Vagina (tissue), 2 donors: Measurements from ENCODE around the gene ZAR1L. TPM values are rescaled to one million over a fixed set of nuclear protein-coding genes. Genes with fewer than 3 reads are reported as not detected.
A peak's percentile ranks its signal among the peaks of the same experiment; 100 is the strongest.

Source experiments
- DNase-seq, 2 donors: peaks; one replicate each; pipeline ENCODE4 v3.0.0-alpha.2; 2017; ENCODE audit errors: extremely low spot score in 2 of 2
- H3K27ac ChIP-seq: fragments of 200-600 bp; sonication (generic); one replicate; pipeline ENCODE4 v1.5.1; 2019
- H3K27me3 ChIP-seq: fragments of 200-600 bp; sonication (generic); one replicate; pipeline ENCODE4 v1.5.1; 2019
- H3K36me3 ChIP-seq, 2 donors: fragments of 200-600 bp; sonication (generic); one replicate each; pipeline ENCODE4 v1.5.1; 2017 to 2019
- H3K4me1 ChIP-seq: fragments of 200-600 bp; sonication (generic); one replicate; pipeline ENCODE4 v1.5.1; 2019
- H3K4me3 ChIP-seq, 2 donors: fragments of 200-600 bp; sonication (generic); 1 replicate in 1 of 2; 2 replicates in 1 of 2; pipeline ENCODE4 v1.5.1; 2016 to 2019
- H3K9me3 ChIP-seq: fragments of 200-600 bp; sonication (generic); one replicate; pipeline ENCODE4 v1.5.1; 2019
- CTCF ChIP-seq, 3 experiments: fragments of 450-650 bp in 2 of 3; fragments of 200-600 bp in 1 of 3; sonication (generic) in 1 of 3; IDR thresholded peaks; one replicate each; pipeline ENCODE4 v1.5.1; 2017 to 2019; ENCODE audit warnings: antibody characterized with exemption in 3 of 3, mild to moderate bottlenecking in 2 of 3, moderate library complexity in 2 of 3
- POLR2A ChIP-seq, 2 donors: fragments of 450-650 bp; IDR thresholded peaks; one replicate each; pipeline ENCODE4 v1.6.1; 2017; ENCODE audit warnings: antibody characterized with exemption in 2 of 2, mild to moderate bottlenecking in 2 of 2, moderate library complexity in 2 of 2
- POLR2AphosphoS5 ChIP-seq, 2 donors: sonication (generic); formaldehyde crosslinking; IDR thresholded peaks; one replicate each; pipeline ENCODE4 v1.9.0; 2017; ENCODE audit warnings: antibody characterized with exemption in 2 of 2, mild to moderate bottlenecking in 2 of 2, low read depth in 1 of 2; ENCODE audit not compliant: insufficient read depth in 1 of 2
- intact Hi-C: fragments of 100-400 bp; cut with DNase I; formaldehyde crosslinking; loops from one replicate; pipeline ENCODE4 v1.15.1; 2023
- total RNA-seq: library from RNA; depleted of rRNA; stranded (reverse); fragments of >200 nt; gene quantifications from one replicate; pipeline ENCODE4 v1.2.3, GENCODE V29; 2016

The ZAR1L gene
- total RNA-seq, 1 donor from 2014 or later, result not detected

DNA sequence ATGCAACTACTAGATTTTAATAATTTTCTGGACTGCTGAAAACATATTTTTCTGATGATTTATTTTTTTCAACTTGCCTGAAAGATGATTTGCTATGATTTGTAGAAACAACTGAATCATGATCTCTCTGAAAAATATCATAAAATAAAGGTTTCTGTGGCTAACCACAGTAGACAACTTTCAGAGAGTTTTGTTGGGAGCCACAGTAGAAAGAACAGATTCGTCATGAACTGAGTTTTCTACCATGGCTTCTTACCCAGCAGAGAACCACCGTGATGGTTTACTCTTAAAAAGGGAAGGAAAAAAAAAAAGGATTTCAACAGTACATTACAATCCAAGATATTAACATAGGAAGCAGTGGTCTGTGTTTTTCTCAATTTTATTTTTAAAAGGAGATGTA is 18.0 kb downstream of the ZAR1L start:
- Histone ChIP-seq H3K4me1 (no peaks in the 10 kb centered on the region), H3K9me3 (no peaks in the 10 kb centered on the region), H3K4me3 (no peak overlapping the region), H3K27me3 (no peaks in the 10 kb centered on the region), H3K36me3 (no peaks in the 10 kb centered on the region), H3K27ac (no peak overlapping the region)
- DNase-seq, result no peak
- intact Hi-C loops, result no loop called here
- TF ChIP-seq CTCF (IDR thresholded peaks at IDR 0.05), result no peak
- no peak for TF ChIP-seq POLR2AphosphoS5 (IDR thresholded peaks at IDR 0.05; ENCODE audit: insufficient read depth in 1 of 2, low read depth in 1 of 2)
- TF ChIP-seq POLR2A (IDR thresholded peaks at IDR 0.05), result no peak

DNA sequence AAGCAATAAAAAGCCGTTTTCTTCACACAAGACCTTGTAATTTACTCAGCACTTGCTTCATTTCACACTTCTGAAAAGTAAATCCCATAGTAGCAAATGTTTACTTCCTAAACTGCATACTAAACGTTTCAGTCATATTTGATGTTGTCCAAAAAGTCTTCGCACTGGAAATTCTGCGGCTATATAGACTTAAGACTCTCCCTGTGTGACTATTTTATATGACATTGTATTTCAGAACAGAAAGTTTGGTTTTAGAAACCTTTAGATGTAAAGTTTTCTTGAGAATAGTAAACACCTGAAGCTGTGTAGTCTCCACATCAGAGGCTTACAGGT is 29.6 kb downstream of the ZAR1L start:
- peaks cover 0 to 6% of the 10 kb centered on the region in 2 donors for H3K36me3 ChIP-seq
- H3K4me1 ChIP-seq, result no peaks in the 10 kb centered on the region
- peak overlapping the region; percentile 53 for H3K27ac ChIP-seq
- intact Hi-C loops, result no loop called here
- H3K27me3 ChIP-seq, result no peaks in the 10 kb centered on the region
- no peak overlapping the region for H3K4me3 ChIP-seq
- TF ChIP-seq POLR2A (IDR thresholded peaks at IDR 0.05) (no peak), POLR2AphosphoS5 (IDR thresholded peaks at IDR 0.05; ENCODE audit: insufficient read depth in 1 of 2, low read depth in 1 of 2) (no peak), CTCF (IDR thresholded peaks at IDR 0.05) (no peak)
- no peaks in the 10 kb centered on the region for H3K9me3 ChIP-seq
- DNase-seq, result no peak

DNA sequence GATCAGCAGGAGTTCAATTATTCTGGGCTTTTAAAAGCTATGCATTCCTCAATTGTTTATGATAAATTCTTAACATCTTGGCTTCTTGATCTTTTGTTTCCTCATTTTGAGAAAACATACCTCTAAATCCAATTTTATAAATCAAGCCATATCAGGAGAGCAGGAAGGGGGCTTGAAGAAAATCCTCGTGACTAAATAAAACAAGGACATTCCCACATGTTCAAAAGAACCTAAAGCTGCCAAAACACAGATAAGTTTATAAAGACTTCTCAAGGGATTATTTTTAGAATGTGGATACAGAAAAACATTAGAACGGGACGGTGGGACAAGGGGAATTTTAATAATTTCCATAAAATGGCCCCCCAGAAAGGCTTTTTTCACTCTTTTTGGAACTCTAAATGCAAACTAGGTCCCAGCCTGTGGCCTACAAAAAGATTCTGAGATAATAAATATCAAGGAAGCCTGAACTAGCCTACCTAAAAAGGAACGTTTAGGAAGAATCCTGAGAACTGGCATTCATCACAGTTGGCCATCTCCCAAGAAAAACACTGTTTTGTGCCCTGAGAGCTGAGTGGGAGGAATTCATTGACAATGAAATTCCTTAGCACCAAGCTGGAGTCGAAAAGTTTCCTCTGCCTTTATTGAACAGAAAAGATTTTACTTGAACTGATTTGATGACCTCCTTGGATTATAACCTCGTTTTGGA is 30.1 kb downstream of the ZAR1L start:
- H3K27ac ChIP-seq, result peak overlapping the region; percentile 53
- TF ChIP-seq POLR2AphosphoS5 (IDR thresholded peaks at IDR 0.05; ENCODE audit: insufficient read depth in 1 of 2, low read depth in 1 of 2) (peak in 1 of 2 donors; percentile 81), CTCF (IDR thresholded peaks at IDR 0.05) (no peak)
- no peak overlapping the region for H3K4me3 ChIP-seq
- H3K27me3 ChIP-seq, result no peaks in the 10 kb centered on the region
- no peaks in the 10 kb centered on the region for H3K4me1 ChIP-seq
- H3K36me3 ChIP-seq, result peaks cover 0 to 6% of the 10 kb centered on the region in 2 donors
- no peak for DNase-seq
- intact Hi-C loops, result no loop called here
- no peaks in the 10 kb centered on the region for H3K9me3 ChIP-seq

GRCh38 chr13:32282096-32282711 is 33.0 kb downstream of the ZAR1L start:
- intact Hi-C loops, result no loop called here
- H3K27ac ChIP-seq, result no peak overlapping the region
- no peak for DNase-seq
- H3K4me1 ChIP-seq, result no peaks in the 10 kb centered on the region
- TF ChIP-seq POLR2A (IDR thresholded peaks at IDR 0.05), result no peak
- TF ChIP-seq POLR2AphosphoS5 (IDR thresholded peaks at IDR 0.05; ENCODE audit: insufficient read depth in 1 of 2, low read depth in 1 of 2), result no peak
- TF ChIP-seq CTCF (IDR thresholded peaks at IDR 0.05), result no peak
- no peaks in the 10 kb centered on the region for H3K27me3 ChIP-seq
- H3K4me3 ChIP-seq, result no peak overlapping the region
- H3K9me3 ChIP-seq, result no peaks in the 10 kb centered on the region
- H3K36me3 ChIP-seq, result peaks cover 0 to 33% of the 10 kb centered on the region in 2 donors

GRCh38 chr13:32281096-32281495 is 34.1 kb downstream of the ZAR1L start:
- H3K27me3 ChIP-seq, result no peaks in the 10 kb centered on the region
- no peaks in the 10 kb centered on the region for H3K4me1 ChIP-seq
- intact Hi-C loops, result no loop called here
- H3K27ac ChIP-seq, result no peak overlapping the region
- H3K9me3 ChIP-seq, result no peaks in the 10 kb centered on the region
- TF ChIP-seq POLR2AphosphoS5 (IDR thresholded peaks at IDR 0.05; ENCODE audit: insufficient read depth in 1 of 2, low read depth in 1 of 2), result no peak
- no peak for TF ChIP-seq CTCF (IDR thresholded peaks at IDR 0.05)
- no peak for TF ChIP-seq POLR2A (IDR thresholded peaks at IDR 0.05)
- H3K4me3 ChIP-seq, result no peak overlapping the region
- H3K36me3 ChIP-seq, result peaks cover 0 to 33% of the 10 kb centered on the region in 2 donors
- DNase-seq, result no peak
